GM19099 (cell line): Measurements from ENCODE around the gene SULT6B1.

Experiments used
- POLR2A ChIP-seq: IDR thresholded peaks from 3 replicates; pipeline ENCODE4 v1.6.1; 2011; ENCODE audit warnings: low read depth; ENCODE audit not compliant: insufficient read length; ENCODE audit errors: extremely low read depth

SULT6B1 gene

DNA sequence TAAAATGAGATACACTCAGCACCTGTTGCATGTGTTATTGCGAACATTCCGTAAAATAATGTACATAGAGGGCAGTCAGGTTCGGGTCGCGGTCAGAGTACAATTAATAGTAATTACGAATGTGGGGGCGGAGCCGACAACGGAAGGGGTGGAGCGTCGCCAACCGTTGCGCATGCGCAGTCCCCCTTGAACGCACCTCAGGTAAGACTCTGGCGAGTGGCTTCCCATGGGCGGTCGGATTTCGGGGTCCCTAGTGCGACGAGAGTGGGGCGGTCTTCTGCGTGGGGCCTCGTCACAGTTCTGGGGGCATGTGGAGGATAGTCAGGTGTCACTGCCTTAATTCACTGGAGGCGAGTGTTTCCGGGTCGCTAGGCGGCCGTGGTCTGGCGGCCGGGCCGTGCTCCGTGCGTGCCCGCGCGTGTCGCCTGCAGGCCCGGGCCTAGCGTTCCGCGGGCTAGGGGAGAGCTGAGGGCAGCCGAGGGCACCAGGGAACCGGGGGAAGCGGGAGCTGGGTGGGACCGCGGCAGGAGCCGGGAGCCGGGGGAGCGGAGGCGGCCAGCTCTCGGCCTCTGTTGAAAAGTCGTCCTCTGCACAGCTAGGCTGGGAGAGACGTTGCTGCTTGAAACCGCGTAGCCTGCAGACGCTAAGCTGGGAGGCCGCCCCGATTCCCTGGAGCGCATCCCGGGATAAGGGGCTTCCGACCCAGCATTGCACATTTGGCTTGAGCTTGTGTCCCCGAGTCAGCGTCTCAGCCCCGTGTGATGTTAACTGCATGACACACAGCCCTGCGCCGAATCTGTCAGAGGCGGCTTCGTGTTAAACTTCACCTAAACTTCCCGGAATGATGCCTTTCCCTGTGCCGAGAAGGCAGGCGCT lies 8.1 kb upstream of the SULT6B1 start, which contains the start of gene CEBPZOS:
CEBPZOS (plus strand) TSS at position 177 of the 876 bp plus-strand sequence. CDS start 3,209 bp downstream, outside the sequence.
- TF ChIP-seq POLR2A: peak; percentile 78

DNA sequence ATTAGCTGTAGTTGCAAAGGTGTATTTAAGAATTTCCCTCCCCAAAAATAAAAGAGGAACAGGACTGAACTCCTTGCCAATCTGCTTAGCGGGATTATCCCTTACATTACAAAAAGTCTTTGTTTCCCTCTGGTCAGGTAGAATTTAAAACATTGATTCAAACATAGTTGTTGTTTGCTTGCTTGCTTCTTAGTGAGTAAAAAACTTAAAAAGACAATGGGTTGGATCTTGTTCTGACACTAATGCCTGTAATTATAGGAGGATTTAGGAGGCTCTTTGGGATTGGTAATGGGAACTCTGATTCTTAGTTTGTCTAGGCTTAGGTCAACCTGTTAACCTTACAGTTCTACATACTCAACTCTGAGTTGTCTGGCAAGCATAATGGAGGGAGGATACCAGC lies 4.1 kb upstream of the SULT6B1 start:
- TF ChIP-seq POLR2A: no peak

DNA sequence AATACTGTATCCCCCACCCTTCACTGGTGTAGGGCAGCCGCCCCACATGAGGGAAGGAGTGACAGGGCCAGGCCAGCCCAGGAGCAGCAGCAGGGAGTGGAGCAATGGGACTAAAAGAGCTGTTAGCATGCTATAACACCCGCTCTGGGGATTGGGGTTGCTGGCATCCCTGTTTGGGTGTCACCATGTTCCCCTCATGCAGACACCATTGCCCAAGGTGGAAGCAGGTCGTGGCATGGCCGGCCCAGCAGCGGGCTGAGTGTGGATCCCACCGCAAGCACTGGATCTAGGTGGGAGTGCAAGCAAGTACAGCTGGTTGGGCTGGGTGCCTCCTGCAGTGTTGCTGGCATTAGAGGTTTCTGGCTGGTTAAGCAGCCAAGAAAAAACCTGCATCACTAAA lies 3.3 kb upstream of the SULT6B1 start:
- no peak for TF ChIP-seq POLR2A

DNA sequence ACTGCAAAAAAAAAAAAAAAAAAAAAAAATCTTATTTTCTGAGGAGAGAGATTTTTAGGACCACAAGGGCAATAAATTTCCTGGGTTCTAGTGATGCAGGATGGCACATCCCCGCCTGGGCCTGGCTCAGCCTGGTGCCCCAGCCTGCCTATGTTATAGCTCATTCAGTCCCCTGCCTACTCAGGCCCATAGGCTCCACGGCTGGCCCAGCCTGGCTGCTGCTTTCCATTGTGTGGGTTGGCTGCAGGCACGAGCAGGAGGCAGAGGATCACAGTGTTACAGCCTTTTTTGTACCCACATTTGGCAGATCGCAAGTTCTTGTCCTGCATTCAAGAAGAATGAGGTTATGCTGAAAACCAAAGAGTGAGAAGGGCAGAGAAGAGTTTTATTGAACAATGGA lies 2.8 kb upstream of the SULT6B1 start:
- no peak for TF ChIP-seq POLR2A

- no peak for TF ChIP-seq POLR2A
These were observed 1.8 kb upstream of the SULT6B1 start for GRCh38 chr2:37190290-37190689.

DNA sequence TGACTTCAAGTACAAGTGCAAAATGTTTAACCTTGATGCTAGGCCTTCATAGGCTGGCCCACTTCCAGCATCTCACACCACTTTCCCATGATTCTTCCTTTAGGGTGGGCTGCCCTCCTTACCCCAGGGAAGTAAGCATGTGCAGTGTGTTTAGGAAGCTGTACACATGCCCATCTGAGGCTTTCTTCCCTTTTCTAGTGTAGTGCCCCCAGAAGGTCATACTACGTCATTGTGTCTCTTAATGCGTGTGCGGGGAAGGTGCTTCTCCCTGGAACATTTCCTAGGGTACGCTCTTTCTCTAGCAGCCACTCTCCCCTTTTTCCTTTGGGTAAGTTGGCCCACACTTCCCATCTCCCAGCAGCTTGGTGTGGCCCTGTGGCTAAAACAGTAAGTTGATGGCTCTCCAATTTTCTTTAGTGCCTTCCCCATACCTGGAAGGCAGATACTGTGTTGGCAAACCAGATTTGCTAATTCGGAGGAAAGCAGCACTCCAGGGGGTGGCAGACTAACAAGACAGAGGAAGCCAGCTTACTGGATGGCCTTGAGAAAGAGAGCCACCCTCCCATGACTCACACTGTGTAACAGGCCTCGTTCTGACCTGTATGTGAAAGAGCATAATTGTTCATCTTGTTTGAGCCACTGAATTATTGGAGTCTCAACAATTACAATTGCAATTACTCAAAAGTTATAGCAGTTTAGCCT lies 1.1 kb upstream of the SULT6B1 start:
- no peak for TF ChIP-seq POLR2A

DNA sequence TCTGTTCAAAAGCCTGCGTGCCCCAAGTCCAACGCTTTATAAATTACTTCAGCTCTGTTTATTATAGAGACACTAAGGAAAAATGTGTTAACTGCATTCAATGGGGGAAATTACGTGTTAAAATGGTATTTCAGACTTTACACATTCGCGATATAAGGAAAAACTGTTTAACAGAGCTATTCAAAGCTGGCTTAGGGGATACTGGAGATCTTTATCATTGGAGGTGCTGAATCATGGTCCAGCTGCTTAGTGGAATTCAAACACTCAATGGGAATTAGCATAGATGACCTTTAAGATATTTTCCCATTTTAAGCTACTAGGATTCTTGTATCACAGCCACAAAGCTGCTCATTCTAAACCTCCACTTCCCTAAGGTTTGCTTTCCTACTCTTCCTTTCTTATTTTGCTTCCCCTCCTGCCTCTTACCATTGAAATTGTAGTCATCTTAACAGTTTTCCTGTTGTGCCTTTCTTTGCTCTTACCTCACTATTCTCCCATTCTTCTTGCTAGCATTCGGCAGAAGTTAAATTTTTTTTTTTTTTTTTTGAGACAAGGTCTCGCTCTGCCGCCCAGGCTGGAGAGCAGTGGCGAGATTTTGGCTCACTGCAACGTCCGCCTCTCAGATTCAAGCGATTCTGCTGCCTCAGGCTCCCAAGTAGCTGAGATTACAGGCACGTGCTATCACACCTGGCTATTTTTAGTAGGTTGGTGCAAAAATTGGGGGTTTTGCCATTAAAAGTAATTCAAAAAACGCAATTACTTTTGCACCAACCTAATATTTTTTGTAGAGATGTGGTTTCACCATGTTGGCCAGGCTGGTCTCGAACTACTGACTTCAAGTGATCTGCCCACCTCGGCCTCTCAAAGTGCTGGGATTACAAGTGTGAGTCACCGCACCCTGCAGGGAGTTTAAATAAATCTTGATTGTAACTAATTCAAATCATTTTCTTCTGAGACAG lies 6.5 kb downstream of the SULT6B1 start:
- no peak for TF ChIP-seq POLR2A

- no peak for TF ChIP-seq POLR2A
These were observed 7.8 kb downstream of the SULT6B1 start for GRCh38 chr2:37180640-37181039.

DNA sequence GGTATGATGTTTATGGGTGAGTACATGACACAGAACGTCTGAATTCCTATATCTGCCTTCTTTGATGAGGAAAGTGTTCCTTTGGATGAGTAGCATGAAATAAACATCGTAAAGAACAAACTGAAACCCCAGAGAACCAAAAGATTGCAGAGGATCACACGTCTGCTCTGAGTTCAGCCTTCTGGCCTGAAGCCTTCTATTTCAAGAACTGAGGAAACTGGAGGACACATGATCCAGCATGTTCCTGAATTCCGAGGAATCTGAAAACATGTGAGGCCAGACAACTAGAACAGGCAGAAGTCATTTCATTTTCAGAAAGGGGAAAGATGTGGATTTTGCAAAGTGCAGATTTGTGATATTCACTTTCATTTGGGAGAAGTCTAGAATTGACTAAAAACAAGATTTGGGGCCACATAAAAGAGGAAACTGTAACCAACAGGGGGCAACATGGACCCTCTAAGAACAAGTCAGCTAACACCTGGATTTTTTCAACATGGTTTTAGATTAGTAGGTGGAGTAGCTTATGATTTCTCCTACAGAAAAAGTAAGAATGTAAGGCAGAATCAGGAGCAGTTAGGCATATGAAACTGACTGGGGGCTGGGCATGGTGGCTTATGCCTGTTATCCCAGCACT lies 8.3 kb downstream of the SULT6B1 start:
- TF ChIP-seq POLR2A: no peak

DNA sequence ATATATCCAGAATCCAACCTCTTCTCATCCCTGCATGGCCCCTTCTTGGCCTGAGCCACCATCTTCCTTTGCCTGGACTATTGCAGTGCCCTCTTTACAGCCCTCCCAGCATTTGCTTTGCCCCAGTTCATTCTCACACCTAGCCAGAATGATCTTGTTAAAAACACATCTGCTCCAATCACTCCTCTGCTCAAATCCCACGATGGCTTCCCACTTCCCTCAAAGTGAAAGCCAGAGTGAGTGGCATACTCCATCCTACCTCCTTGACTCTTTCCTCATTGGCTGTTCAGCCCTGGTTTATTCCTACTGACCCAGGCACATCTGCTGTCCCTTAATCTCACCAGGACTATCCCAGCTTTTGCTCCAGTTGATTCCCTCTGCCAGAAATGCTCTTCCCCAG lies 14.7 kb downstream of the SULT6B1 start:
- TF ChIP-seq POLR2A: no peak

DNA sequence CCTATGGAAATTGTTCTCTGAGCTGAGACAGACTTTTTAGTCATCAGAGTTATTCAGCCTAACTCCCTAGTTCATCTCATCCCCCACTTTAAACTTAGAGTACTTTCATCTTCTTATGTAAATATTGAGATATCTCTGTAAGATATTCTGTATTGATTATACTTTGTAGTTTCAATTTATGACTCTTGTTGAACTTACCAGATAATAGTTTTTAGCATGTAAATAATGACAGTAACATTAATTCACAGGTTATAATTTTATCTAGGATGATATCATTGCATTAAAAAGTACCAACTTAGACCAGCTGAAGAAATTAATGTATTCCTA lies 16.9 kb downstream of the SULT6B1 start:
- TF ChIP-seq POLR2A: no peak

- no peak for TF ChIP-seq POLR2A
These were observed 20.1 kb downstream of the SULT6B1 start for GRCh38 chr2:37168217-37168981.

DNA sequence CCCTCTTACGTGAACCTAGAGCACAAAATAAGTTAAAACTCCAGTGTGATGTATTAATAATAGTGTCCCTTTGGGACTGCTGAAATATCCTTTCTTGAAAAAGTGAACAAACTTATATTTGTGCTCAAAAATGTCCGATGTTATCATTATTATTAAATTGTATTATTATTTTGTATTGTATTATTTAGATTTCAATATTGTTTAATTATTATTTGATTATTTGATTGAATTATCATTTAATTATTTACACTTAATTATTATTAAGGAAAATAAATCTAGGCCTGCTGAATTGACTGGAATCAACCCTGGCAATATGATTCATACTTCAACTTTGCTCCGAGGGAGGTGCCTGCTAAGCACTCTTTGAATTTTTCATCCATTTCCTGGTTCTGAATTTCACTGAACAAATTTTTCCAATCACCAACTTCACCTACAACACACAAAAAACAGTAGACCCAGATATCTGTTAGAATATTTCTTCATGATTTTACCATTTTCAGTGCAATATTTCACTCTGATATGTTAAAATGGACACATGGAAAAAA lies 20.8 kb downstream of the SULT6B1 start:
- no peak for TF ChIP-seq POLR2A

GRCh38 chr2:37164757-37165156 lies 23.7 kb downstream of the SULT6B1 start:
- no peak for TF ChIP-seq POLR2A
